IPS-18c (cell line): Measurements from ENCODE around the gene WNT3.
A peak's percentile ranks its signal among the peaks of the same experiment; 100 is the strongest.

ENCODE experiments used
- H3K4me3 ChIP-seq: 2 replicates; pipeline ENCODE4 v1.7.0; 2013; ENCODE audit warnings: low read depth, mild to moderate bottlenecking, low read length, moderate library complexity; ENCODE audit not compliant: insufficient read depth
- H3K9me3 ChIP-seq: one replicate; pipeline ENCODE4 v1.6.1; 2013; ENCODE audit warnings: mild to moderate bottlenecking, low read length, moderate library complexity; ENCODE audit not compliant: control insufficient read depth, insufficient read depth

Gene WNT3

DNA sequence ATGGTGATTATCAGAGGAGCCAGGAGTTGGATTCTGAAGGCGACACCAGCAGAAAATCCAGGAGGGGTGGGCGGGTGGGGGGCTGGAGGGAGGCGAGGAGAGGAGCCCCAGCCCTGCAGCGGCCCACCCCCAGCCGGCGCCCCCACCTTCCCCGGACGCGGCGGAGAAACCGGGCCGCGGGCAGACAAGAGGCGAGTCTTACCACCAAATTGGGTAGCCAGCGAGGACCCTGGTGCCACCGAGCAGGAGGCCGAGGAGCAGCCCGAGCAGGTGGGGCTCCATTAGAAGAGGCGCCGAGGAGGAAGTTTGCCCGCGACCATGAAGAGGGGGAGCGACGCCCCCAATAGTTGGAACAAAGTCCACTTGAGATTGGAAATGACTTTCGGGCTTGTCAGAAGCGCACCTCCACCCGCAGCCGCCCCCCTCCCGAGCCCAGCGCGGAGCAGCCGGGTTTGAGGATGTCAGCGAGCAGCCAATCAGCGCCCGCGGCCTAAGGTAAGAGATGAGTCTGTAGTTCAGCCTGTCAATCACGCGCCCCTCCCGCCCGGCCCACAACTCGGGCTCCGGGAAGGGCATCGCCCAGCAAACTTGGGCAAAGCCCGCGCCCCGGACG is at the start of gene WNT3:
Gene WNT3, minus strand, starts transcription at position 377 of the 613 bp plus-strand sequence. Its CDS starts 95 bp downstream, at position 282.
- Histone ChIP-seq H3K4me3 (peak within 1 kb of the TSS; percentile 59), H3K9me3 (no peaks in the 10 kb centered on the region)

DNA sequence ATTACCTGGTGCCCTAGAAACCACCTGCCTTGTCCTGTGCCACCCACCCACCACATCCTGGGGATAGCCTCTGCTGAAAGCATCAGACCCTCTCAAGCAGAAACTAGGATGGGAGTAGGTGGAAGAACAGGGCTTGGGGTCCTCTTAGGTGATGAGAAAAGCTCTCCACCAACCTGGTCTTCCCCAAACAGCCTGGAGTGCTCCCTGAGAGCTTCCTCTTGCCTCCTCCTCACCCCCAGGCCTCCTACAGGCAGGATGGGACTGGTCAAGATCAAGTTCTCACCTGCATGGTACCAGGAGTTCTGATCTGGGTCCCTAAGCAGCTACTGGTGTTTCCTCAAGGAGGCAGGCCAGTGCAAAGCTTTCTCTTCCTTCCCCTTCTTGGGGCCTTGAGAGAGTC is 48.3 kb upstream of the WNT3 start:
- Histone ChIP-seq H3K4me3 (no peak overlapping the region), H3K9me3 (no peaks in the 10 kb centered on the region)

- Histone ChIP-seq H3K9me3 (no peaks in the 10 kb centered on the region), H3K4me3 (no peak overlapping the region)
These were observed 47.8 kb upstream of the WNT3 start for GRCh38 chr17:46866325-46866724.

DNA sequence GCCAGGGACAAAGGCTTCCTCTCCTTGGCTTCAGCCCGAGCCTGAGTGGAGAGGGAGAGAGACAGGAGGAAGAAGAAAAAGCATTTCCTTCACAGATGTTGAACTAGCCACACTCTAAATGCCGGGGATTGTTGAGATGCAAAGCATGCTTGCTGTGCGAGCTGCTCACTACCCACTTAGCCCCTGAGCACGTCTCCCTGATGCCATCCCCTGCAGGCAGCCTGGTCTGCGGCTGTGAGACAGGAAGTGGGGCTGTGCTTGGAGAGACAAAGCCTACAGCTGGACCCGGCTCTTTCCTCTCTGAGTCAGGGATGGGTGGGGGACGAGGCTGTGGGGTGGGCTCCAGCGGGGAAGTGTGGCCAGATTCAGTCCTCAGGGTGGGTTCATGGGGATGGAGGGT is 46.6 kb upstream of the WNT3 start:
- Histone ChIP-seq H3K9me3 (no peaks in the 10 kb centered on the region), H3K4me3 (no peak overlapping the region)

GRCh38 chr17:46863383-46864121 is 45.1 kb upstream of the WNT3 start:
- Histone ChIP-seq H3K4me3 (no peak overlapping the region), H3K9me3 (no peaks in the 10 kb centered on the region)

DNA sequence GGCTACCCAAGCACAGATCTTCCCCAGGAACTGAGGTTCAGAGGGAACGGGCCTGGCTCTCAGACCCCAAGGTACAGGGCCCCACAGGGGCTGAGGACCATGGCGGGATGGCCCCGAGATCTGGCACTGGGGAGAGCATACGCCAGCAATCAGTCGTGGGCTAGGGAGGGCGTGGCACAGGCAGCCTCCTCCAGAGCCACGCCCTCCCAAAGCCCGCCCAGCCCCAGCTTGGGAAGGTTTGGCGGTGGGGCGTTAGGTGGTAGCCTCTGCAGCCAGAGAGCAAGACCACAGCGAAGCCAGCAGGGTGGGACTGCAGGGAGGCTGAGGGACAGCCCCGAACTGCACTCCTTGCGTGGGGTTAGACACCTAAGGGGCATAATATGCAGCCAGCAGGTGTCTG is 44.5 kb upstream of the WNT3 start:
- Histone ChIP-seq H3K4me3 (no peak overlapping the region), H3K9me3 (no peaks in the 10 kb centered on the region)

DNA sequence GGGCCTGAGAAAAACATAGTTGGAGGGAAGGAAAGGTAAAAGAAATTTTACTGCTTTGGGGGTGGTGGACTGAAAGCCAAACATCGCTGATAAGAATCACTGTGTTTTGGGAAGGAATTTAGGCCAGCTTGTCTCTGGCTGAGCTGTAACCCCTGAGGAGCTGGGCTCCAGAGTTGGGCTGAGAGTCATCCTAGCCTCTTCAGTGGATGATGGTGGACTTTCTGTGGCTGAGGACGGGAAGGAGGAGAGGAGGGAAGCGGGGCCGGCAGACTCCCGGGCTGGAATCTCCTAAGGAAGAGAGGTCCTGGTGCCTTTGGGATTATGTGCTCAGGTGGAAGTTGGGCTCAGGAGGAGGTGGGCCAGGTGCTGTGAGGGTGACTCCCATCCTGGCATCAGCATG is 41.5 kb upstream of the WNT3 start:
- Histone ChIP-seq H3K4me3 (no peak overlapping the region), H3K9me3 (peaks cover 2% of the 10 kb centered on the region)

DNA sequence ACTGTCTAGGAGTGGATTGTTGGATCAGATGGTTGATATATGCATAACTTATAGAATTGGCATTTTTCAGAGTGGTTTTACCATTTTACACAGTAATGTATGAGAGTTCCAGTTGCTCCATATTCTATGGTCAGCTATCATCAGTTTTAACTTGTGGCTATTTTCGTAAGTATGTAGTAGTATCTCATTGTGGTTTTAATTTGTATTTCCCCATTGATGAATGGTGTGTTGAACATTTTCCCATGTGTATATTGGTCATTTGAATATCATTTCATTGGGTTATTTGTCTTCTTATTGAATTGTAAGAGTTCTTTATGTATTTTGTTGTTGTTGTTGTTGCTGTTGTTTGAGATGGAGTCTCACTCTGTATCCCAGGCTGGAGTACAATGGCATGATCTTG is 39.1 kb upstream of the WNT3 start:
- H3K9me3 ChIP-seq = peaks cover 2% of the 10 kb centered on the region
- H3K4me3 ChIP-seq = no peak overlapping the region

DNA sequence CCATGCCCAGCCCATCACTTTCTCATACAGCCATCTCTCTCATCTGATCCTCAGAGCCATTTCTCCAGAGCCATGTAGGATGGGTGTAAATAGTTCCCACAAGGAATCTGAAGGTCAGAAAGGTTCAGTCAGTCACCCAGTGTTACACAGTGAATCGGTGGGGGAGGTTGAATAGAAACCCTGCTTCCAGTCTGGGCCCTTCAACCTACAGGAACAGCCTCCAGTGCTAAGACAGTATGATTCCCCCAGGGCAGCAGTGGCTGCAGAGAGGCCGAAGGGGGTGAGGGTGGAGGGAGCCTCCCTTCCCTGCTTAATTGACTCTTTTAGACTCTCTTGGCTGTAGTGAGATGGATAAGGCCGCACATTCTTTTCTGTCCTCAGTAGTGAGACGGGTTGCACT is 36.5 kb upstream of the WNT3 start:
- H3K4me3 ChIP-seq = no peak overlapping the region
- peaks cover 2% of the 10 kb centered on the region for H3K9me3 ChIP-seq

DNA sequence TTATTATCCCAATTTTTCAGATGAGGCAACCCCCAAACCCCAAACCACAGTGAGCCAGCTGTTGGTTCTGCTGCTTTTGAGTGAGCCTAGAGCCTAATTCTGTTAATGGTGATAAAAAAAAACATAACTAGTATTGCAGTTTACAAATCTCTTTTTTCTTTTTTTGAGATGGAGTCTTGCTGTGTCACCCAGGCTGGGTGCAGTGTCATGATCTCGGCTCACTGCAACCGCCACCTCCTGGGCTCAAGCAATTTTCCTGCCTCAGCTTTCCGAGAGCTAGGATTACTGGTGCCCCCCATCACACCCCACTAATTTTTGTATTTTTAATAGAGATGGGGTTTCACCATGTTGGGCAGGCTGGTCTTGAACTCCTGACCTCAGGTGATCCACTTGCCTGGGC is 36.0 kb upstream of the WNT3 start:
- H3K9me3 ChIP-seq = peaks cover 2% of the 10 kb centered on the region
- H3K4me3 ChIP-seq = no peak overlapping the region

GRCh38 chr17:46853896-46854444 is 35.5 kb upstream of the WNT3 start:
- peaks cover 2% of the 10 kb centered on the region for H3K9me3 ChIP-seq
- no peak overlapping the region for H3K4me3 ChIP-seq

GRCh38 chr17:46851029-46851741 is 32.7 kb upstream of the WNT3 start, which contains the start of gene WNT9B:
Gene WNT9B (plus strand): TSS chr17:46851583. CDS start chr17:46851639, 56 bp downstream.
- H3K4me3 ChIP-seq = peak within 1 kb of the TSS; percentile 67
- H3K9me3 ChIP-seq = no peaks in the 10 kb centered on the region

GRCh38 chr17:46850688-46851028 is 32.2 kb upstream of the WNT3 start:
- no peaks in the 10 kb centered on the region for H3K9me3 ChIP-seq
- H3K4me3 ChIP-seq = peak overlapping the region; percentile 67

- no peaks in the 10 kb centered on the region for H3K9me3 ChIP-seq
- H3K4me3 ChIP-seq = no peak overlapping the region
These were observed 30.0 kb upstream of the WNT3 start for GRCh38 chr17:46848534-46848933.

DNA sequence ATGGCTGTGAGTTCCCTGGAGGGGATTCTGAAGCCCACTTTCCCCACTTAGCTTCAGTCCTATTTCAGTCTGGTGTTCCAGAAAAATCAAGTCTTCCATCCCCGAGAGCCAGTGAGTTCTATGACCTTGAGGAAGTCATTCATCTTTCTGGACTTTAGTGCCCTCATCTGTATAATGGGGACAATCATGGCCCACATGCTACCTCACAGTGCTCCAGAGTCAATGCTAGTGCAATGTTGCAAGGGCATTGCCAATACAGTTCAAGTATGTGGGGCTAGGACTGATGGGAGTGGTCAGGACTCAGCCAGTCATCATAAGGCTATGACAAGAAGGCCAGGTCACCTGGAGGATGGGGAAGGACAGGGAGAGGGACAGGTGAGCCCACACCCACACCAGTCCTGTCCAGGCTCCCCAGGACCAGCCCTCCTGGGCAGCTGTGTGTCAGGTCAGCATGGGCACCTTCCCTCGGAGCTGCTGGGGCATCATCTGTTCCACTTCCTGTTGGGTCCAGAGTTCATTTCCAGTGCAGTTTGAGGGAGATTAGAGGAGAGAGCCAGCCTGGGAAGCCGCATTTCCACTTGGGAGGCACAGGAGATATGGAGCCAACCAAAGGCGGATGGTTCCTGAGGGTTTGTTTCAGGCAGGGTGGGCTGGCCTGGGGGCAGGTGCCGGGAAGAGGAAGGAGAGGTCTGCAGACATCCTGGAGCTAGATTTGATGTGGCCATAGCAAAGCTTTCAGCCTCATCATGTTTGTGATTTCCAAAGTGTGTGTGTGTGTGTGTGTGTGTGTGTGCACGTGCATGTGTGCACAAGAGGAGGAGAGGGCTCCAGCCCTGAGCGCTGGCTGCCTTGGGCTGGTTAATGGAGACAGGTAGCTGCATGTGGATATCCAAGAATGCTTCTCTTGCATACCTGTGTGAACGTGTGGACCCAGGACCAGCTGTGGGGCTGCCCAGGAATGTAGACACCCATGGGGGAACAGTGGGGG is 29.0 kb upstream of the WNT3 start:
- H3K9me3 ChIP-seq = peaks cover 2% of the 10 kb centered on the region
- no peak overlapping the region for H3K4me3 ChIP-seq

DNA sequence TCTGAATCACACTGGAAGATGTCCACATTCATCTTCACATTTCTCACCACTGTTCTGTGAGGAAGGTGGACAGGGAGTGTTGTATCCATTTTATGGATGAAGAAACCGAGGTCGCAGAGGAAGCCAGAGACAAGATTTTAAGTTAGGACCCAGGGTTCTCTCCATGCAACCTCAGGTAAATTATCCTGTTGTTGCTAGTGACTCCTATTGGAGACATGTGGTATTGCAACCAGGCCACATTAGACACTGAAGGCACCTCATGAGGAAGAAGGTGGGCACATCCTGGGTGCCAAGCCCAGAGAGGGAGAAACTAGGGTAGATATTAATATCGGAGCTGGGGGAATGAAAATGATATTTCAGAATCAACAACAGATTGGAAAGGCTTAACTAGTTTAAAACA is 24.3 kb upstream of the WNT3 start:
- H3K9me3 ChIP-seq = peaks cover 2% of the 10 kb centered on the region

More for the DNA sequence above, 24.3 kb upstream of the WNT3 start:
- no peak overlapping the region for H3K4me3 ChIP-seq
